Kidney (tissue), 14 donors: ENCODE results near the gene SMIM35. TPM values are rescaled to one million over a fixed set of nuclear protein-coding genes. Genes with fewer than 3 reads are reported as not detected.

Source experiments
- DNase-seq, 5 donors: peaks; one replicate each; pipeline ENCODE4 v3.0.0-alpha.2; 2013 to 2020
- FAIRE-seq: peaks from 2 replicates; lab custom pipeline; 2012; peaks lifted over from hg19 to GRCh38; lab: Jason Lieb, UNC
- H3K27ac ChIP-seq, 2 donors: one replicate each; pipeline ENCODE4 v1.7.0; 2013; ENCODE audit warnings: low read depth in 2 of 2, low read length in 2 of 2, inconsistent platforms in 1 of 2
- H3K27me3 ChIP-seq: one replicate; pipeline ENCODE4 v1.7.1; 2013; ENCODE audit warnings: low read length, inconsistent platforms; ENCODE audit not compliant: control insufficient read depth, insufficient read depth
- H3K36me3 ChIP-seq, 3 donors: one replicate each; pipeline versions ENCODE4 v1.7.0 to v1.7.1; 2013; ENCODE audit warnings: low read length in 3 of 3, control low read depth in 1 of 3, inconsistent platforms in 1 of 3; ENCODE audit not compliant: insufficient read depth in 3 of 3, control insufficient read depth in 2 of 3
- H3K4me1 ChIP-seq, 3 donors: one replicate each; pipeline versions ENCODE4 v1.7.0 to v1.7.1; 2013; ENCODE audit warnings: low read length in 3 of 3, inconsistent platforms in 1 of 3, low read depth in 1 of 3; ENCODE audit not compliant: control insufficient read depth in 2 of 3, insufficient read depth in 2 of 3
- H3K4me3 ChIP-seq, 3 donors: one replicate each; pipeline versions ENCODE4 v1.7.0 to v1.8.1; 2013; ENCODE audit warnings: low read length in 3 of 3, control low read depth in 1 of 3, inconsistent platforms in 1 of 3
- H3K9ac ChIP-seq, 3 donors: one replicate each; pipeline versions ENCODE4 v1.7.0 to v1.7.1; 2013; ENCODE audit warnings: low read length in 3 of 3, control low read depth in 1 of 3, inconsistent platforms in 1 of 3
- H3K9me3 ChIP-seq, 3 donors: one replicate each; pipeline versions ENCODE4 v1.7.0 to v1.7.1; 2013; ENCODE audit warnings: low read length in 3 of 3, control low read depth in 1 of 3, inconsistent platforms in 1 of 3; ENCODE audit not compliant: control insufficient read depth in 2 of 3, insufficient read depth in 1 of 3
- CTCF ChIP-seq: IDR thresholded peaks from 3 replicates; pipeline ENCODE4 v1.5.1; 2012; ENCODE audit warnings: mild to moderate bottlenecking, moderate library complexity, borderline replicate concordance; ENCODE audit not compliant: insufficient read depth; ENCODE audit errors: extremely low read depth
- intact Hi-C: fragments of 100-400 bp; cut with DNase I; formaldehyde crosslinking; loops from one replicate; pipeline ENCODE4 v1.11.1; 2022
- polyA plus RNA-seq: library from polyadenylated mRNA; stranded (reverse); fragments of 350-450 nt; fragmentation: Illumina TruSeq; extraction: RNeasy Lipid Tissue Mini Kit (QIAGEN cat#74804); gene quantifications from one replicate; pipeline ENCODE4 v1.2.3, GENCODE V29; 2014; ENCODE audit warnings: low read depth, low replicate concordance; ENCODE audit not compliant: insufficient read depth
- total RNA-seq: library from RNA; stranded (reverse); fragmentation: NEBNext Ultra II Directional; extraction: Animal tissue kit (Norgen Biotek cat#: 25700); gene quantifications from one replicate; pipeline ENCODE4 v1.2.1, GENCODE V29; 2021
- donor health status: control.
- donor health status: control.
- donor health status: control.
- donor health status: control.
- donor health status: control.
- donor health status: DM: yes; HTN: yes; CAD: no.
- donor health status: Normal renal cell carcinoma (clear cell type).

Gene SMIM35
- total and polyA plus RNA-seq, 2 donors from 2014 or later: 0.80 TPM; not detected in 1

- DNase-seq: peak in 1 of 5 donors; percentile 48
- Histone ChIP-seq H3K4me1 (peaks cover 0 to 10% (median 0%) of the 10 kb centered on the region in 3 donors), H3K36me3 (no peaks in the 10 kb centered on the region), H3K4me3 (peak overlapping the region in 1 of 3 donors; percentile 60), H3K9ac (no peak overlapping the region), H3K27ac (no peak overlapping the region), H3K9me3 (no peaks in the 10 kb centered on the region), H3K27me3 (no peaks in the 10 kb centered on the region)
- no peak for FAIRE-seq
- intact Hi-C loops: no loop called here
- TF ChIP-seq CTCF: no peak
Measured at GRCh38 chr11:118091690-118092089, 4.9 kb upstream of the SMIM35 start.

GRCh38 chr11:118090545-118091162 lies 3.9 kb upstream of the SMIM35 start:
- H3K9me3 ChIP-seq: no peaks in the 10 kb centered on the region
- DNase-seq: no peak
- no peaks in the 10 kb centered on the region for H3K36me3 ChIP-seq
- H3K27ac ChIP-seq: no peak overlapping the region
- intact Hi-C loops: no loop called here
- peaks cover 0 to 7% (median 0%) of the 10 kb centered on the region in 3 donors for H3K4me1 ChIP-seq
- H3K4me3 ChIP-seq: peak overlapping the region in 2 of 3 donors; percentile 37 to 44
- no peak for FAIRE-seq
- no peak overlapping the region for H3K9ac ChIP-seq
- no peak for TF ChIP-seq CTCF
- no peaks in the 10 kb centered on the region for H3K27me3 ChIP-seq

GRCh38 chr11:118088531-118088930 lies 1.8 kb upstream of the SMIM35 start:
- FAIRE-seq (no peak), DNase-seq (peak in 3 of 5 donors; percentile 35 to 87 (median 82))
- no peak overlapping the region for H3K9ac ChIP-seq
- H3K36me3 ChIP-seq: no peaks in the 10 kb centered on the region
- H3K4me3 ChIP-seq: no peak overlapping the region
- H3K9me3 ChIP-seq: no peaks in the 10 kb centered on the region
- intact Hi-C loops: no loop called here
- H3K27me3 ChIP-seq: no peaks in the 10 kb centered on the region
- H3K4me1 ChIP-seq: peaks cover 0 to 14% (median 11%) of the 10 kb centered on the region in 3 donors
- no peak overlapping the region for H3K27ac ChIP-seq
- no peak for TF ChIP-seq CTCF
